GM19452 (cell line): ENCODE results near the gene IGSF5.
"Not testable (repeated sequence)": the region's sequence is repeated elsewhere in the genome, so short reads cannot be mapped to it uniquely, and the experiment has no call there.

Experiments used
- ATAC-seq: cut with Tn5 transposase; IDR thresholded peaks from one replicate; pipeline ENCODE4 v1.9.1; 2021; ENCODE audit not compliant: unreplicated experiment

IGSF5 gene

DNA sequence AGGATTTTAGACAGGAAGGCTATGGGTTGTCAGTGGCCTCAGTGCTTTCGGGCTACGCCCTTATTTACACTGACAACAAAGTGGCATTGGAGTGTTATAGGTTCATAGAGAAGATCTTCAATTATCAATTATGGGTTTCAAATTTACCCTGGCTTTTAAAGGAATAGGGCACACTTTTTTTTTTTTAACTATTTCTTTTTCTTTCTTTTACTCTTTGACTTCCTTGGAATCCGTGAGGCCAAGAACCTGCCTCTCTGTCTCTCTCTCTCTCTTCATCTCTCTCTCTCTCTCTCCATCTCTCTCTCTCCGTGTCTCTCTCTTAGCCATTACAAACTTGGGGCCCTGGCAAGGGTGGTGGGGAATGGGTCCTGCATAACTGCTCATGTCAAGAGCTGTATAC, at the start of gene IGSF5:
Gene IGSF5, plus strand, starts transcription at position 301 of the 400 bp plus-strand sequence. CDS start 327 bp downstream, outside the sequence.
- ATAC-seq, result not testable (repeated sequence)

DNA sequence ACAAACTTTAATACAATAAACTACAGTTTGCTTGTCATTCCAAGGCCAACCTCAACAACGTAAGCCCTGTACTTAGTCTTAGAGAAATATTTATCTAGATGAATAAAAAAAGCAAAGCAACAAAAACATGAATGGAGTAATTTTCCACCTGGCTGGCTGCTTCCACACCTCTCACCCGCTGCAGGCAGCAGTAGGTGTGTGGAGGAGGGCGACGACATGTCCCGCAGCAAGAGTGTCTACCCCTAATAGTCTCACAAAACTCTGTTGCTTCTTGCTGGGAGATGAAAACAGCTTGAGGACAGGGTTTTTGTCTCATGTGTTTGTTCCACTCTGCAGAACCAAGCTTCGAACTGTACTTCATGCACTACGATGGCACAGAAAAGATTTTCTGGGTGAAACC, 48.8 kb upstream of the IGSF5 start:
- no peak for ATAC-seq

DNA sequence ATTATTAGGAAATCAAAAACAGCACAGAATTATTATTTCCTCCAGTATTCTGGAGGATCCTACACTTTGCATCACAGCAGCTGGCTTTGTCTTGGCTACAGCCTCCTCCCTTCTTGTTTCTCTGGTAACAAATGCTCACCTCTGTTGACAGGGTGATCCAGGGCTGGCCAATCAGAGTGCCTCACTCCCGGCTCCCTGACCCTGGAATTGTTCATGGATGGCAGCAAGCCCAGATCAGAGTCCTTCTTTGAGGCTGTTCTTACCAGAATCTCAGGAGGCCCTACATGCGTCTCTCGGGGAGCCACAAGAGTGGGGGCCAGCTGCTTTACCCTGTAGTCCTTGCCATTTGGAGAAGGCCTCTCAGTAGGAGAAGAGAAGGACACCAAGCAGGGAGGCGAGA, 48.4 kb upstream of the IGSF5 start:
- no peak for ATAC-seq

DNA sequence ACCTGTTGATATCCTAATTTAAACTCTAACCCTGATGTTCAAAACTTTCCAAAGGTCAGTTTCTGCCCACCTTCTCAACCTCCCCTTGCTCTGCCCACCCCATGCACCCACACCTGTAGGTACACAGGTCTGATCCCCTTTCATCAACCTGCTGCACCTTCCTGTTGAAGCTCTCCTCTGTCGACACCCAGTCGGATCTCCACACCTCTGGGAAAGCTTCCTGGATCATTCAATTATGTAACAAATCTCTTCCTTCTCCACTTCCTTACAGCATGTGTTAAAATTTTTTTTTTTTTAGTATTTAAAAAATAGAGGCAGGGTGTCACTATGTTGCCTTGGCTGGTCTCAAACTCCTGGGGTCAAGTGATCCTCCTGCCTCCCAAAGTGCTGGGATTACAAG, 44.7 kb upstream of the IGSF5 start:
- no peak for ATAC-seq

DNA sequence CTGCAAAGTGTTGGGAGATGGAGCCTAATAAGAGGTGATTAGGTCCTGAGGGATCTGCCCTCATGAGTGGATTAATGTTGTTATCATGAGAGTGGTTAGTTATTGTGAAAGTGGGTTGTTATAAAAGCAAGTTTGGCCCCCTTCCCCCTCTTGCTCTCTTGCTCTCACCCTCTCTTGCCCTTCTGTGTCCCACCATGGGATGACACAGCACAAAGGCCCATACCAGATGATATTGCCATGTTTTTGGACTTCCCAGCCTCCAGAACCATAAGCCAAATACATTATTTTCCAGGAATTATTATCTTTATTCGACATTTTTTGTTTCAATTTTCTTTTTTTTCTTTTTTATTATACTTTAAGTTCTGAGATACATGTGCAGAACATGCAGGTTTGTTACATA, 41.4 kb upstream of the IGSF5 start:
- ATAC-seq, result no peak

DNA sequence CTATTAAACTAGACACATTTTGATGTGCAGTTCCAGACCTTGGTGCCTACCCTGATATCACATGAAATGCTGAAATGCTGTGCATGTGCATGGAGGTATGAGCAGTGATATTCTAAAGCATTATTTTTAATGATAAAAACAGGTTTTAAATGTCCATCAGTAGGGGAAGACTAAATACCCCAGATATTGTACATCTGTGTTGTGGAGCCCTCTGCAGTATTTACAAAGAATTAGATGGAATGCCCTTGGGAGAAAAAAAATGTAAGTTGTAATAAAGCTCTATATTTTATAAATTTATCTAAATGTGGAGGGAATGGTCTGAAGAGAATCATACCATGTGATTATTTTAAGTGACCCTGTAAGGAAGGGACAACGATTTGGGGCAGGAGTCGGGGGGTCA, 39.1 kb upstream of the IGSF5 start:
- ATAC-seq, result no peak

DNA sequence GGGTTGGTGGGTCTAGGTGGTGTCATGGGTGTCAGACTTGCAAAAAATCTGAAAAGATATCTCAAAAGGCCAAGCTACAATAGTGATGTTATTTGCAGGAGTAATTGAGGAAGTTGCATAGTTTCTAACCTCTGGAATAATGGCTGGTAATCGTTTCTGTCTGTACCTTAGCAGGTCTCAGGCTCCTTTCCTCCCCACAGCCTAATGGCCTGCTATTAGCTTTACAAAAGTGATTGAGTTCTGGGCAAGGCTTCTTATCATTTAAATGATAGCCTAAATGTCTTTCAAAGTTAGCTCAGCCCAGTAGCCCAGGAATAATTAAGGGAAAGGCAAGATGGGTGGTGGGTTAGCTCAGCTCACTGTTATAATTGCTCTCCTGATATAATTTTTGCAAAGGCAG, 37.7 kb upstream of the IGSF5 start:
- no peak for ATAC-seq

DNA sequence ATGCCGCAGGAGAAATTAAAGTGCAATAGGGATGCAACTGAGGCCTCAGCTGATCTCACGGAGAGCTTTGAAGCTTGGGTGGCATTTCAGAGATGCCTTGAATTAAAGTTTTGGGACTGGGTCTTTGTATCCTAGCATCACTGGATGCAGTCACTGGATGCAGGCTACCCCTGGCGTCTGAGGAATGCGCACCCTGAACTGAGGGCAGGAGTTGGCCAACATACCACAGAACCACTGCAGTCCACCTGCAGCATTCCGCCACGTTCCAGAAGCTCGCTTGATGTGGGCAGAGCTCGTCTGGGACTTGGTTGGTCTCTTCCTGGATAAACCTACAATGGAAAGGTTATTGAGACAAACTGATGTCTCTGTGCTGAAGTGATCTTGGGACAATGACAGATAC, 34.1 kb upstream of the IGSF5 start:
- ATAC-seq, result no peak

DNA sequence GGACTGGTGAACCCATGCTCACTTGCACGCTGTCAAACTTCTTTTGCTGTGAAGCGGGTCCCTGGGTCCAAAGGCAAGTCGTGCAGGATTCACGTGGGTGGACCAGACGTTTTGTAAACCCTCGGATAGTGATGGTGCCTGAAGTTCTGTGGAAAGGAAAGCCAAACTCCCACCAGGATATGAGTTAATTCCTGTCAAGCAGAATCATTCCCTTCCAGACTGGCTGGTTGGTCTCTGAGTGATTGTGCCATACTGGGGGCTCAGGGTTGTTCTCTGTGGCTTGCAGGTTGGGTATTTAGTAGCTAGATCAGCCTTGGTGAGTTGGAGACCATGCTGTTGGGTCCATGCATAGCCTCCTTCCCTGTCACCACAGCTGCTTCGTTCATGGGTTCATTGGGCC, 32.7 kb upstream of the IGSF5 start:
- no peak for ATAC-seq

DNA sequence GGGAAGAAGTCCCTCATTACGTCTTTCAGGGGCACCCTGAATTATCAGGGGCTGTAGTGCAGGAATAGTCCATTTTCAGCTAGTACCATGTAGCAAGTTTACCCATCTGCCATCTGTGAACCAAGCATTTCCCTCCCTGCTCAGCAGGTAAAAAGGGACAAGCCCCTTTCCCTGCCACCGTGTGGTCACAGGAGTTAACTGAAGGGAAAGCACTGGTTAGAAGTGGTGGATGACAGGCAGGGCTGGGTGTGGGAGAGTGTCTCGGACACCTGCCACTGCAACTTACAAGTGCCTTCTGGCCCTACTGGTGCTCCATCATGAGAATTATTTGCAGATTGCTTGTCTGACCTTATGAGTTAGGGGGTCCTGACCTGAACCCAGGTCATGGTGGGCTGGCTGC, 32.0 kb upstream of the IGSF5 start:
- ATAC-seq, result no peak

DNA sequence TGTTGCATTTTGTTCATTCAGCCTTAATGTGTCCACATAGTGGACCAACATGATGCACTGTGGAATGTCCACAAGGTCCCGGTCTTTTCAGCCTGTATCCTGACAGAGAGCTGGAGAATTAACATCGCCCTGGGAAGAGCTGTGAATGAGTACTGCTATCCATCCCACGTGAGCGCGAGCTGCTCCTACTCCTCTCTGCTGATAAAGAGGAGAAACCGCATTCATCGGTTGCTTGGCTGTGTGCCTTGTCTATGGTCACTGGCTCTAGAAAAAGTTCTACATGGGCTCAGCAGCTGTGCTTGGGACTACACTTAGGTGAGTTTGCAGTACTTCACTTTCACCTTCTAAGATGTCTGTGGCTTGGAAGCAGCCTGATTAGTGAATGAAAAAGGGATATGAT, 31.1 kb upstream of the IGSF5 start:
- no peak for ATAC-seq

DNA sequence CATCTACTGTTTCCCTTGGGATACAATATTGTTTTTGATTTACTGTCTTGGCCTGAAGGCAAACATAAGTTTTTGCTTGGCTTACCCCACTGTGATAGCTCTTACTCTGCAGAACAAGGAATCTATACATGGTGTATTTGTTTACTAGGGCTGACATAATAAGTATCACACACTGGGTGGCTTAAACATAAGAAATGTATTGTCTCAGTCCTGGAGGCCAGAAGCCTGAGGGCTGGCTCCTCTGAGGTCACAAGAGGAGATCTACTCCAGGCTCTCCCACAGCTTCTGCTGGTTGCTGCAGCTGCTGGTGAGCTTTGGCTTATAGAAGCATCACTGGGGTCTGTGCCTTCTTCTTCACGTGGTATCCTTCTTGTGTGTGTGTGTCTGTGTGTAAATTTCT, 30.7 kb upstream of the IGSF5 start:
- ATAC-seq, result no peak

DNA sequence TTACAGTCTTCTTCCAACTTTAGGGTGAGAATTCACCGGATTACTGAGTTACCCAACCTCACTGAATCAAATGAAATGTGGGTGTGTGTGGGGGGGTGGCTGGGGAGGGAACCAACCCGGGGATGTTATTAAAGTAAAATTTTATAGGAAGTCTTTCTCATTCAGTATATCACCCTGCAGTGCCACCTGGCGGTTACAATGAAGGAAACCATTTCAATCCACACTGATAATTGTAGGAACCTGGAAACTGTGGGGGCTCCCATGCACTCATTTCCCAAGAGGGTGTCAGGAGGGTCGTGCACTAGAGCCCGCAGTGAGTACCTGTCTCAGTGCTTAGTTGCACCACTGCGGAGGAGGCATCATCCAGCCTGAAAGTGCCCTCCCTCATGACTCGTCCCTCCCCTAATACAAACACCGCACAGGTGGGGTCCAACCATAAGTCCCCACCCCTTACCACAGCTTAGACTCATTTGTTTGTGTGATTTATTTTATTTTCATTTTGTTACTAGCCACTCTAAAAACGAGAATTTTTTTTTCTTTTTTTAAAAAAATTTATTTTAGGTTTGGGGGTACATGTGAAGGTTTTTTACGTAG, 29.1 kb upstream of the IGSF5 start:
- no peak for ATAC-seq

DNA sequence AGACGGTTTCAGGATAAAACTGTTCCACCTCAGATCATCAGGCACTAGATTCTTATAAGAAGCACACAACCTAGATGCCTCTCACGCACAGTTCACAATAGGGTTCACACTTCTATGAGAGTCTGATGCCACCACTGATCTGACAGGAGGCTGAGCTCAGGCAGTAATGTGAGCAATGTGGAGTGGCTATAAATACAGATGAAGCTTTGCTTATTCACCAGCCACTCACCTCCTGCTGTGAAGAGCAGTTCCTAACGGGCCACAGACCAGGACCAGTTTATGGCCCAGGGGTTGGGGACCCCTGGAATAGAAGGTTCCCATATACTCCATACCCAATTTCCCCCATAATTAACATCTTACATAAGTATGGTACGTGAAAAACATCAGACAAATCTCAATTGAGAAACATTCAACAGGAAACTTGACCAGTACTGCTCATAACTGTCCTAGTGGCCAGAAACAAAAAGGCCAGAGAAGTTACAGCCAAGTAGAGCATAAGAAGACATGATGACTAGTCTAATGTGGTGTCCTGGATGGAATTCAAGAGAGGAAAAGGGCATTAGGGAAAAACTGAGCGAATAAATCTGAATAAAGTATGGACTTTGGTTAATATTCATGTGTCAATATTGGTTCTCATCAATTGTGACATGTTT, 24.7 kb upstream of the IGSF5 start:
- ATAC-seq, result no peak

DNA sequence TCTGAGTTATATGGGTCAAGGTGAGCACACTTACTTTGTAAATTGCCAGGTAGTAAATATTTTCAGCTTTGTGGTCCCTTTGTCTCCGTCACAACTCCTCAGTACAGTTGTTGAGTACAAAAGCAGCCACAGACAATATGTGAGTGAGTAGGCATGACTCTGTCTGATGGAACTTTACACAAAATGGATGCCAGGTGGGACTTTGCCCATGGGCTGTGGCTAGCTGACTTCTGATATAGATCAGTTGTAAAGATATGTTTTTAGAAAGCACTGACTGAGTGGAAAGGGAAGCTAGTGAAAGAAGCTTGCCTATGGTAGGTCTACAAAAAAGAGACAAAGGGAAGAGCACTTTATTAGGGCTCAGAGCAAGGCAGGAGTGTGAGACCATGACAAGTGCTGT, 23.1 kb upstream of the IGSF5 start:
- no peak for ATAC-seq

DNA sequence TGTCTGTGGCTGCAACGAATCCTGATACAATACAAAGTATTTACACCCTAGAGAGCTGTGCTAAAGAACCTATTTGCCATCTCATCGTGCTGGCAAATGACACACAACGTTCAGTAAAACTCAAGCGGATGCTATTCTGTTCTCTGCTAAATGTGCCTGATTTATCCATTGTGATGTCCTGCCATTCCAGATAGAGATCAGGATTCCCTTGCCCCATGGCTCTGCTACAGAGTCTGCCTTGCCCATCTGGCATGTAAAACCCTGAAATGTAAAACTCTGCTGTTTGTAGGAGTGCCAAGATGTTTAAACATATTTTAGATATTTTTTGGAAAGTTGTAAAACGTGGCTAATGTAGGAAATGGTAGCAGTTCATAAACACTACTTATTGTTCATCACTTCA, 20.0 kb upstream of the IGSF5 start:
- no peak for ATAC-seq

DNA sequence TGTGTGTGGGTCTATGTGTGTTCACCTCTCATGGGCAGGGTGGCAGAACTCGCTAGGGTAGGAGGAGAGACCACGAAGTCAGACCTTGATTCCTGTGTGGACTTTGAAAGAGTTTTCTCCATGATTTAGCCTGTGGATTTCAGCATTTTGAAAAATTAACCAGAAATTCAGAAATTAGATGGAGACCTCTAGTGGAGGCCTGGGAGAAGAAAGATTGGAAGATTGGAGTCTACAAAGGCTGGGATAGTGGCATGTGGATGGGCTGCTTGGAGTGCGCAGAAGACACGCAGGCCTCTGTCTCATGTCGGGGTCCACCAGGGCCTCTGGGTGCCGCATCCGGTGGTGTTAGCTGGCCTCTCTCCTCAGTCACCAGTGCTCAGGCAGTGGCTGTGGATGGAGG, 18.9 kb upstream of the IGSF5 start:
- ATAC-seq, result no peak

DNA sequence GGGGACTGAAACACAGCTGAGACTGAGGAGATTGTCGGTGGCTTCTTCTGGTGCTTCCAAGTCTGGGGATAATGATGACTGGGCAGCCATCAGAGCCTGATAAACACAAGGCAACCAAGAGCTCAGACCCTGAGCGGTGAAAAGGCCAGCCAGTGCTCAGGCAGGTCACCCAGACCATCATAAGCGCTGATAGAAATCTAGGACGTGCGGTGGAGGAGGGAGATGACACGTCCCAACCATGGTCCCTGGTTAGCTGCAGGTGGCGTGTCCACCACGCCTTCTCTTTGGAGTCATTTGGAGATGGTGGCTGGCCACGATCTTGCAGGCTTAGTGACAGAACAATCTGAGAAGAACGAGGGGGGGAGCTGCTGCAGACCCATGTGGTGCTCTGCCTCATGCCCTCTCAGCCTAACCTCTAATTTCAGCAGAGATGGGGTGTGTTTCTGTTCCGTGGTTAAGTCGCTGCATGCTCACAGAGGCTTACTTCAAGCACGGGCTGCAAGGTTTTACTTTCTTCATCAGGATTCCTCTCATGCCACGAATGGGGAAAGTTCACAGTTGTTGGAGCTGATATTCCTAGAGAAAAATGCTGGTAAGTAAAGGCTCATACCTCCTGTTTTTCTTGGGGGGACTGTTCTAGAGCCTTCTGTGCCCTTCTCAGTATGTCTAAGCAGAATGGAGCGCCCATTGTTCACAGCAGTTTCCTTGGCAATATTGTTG, 17.4 kb upstream of the IGSF5 start:
- no peak for ATAC-seq

DNA sequence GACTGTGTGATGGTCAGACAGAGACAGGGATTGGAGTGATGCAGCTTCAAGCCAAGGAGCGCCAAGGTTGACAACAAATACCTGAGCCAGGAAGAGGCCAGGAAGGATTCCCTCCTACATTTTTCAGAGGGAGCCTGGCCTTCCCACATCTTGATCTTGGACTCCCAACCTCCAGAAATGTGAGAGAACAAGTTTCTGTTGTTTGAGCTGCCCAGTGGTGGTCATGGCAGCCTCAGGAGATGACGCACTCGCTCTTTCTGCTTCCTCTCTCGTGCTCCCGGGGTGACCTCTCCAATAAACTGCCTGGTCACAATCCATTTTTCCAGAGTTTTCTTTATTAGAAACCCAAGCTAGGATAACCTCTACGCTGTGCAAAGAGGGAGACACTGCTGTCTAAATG, 16.6 kb upstream of the IGSF5 start:
- no peak for ATAC-seq

DNA sequence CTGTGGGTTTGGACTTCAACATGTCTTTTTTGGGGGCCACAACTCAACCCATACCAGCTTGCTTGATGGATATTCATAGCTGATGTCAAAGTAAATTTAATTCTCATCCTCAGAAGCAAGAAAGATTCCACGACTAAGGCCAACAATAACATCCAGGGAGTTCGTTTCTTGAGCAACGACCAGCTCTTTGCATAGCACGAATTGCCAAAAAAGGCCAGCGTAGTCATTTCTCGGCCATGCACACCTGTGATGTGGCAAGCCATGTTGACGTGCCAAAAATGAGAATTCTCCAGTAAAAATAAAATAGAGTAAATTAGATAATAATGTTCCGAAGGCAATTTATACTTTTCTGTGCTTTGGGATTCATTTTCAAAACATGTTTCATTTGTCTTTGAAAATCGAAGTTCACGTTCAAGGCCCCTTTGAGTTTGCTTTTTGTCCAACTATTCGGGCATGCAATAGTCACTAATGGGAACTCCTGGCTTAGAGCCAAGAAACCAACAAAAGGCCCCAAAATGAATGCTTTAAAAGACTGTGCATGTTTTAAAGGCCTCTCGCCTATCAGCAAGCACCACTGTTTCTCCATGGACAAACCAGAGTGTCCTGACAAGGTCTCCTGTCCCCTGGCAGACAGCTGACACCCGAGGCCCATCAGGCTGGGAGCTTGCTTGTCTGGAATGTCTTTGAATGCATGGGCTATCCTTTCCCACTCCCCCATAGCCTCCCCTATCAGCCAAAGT, 14.4 kb upstream of the IGSF5 start:
- no peak for ATAC-seq

DNA sequence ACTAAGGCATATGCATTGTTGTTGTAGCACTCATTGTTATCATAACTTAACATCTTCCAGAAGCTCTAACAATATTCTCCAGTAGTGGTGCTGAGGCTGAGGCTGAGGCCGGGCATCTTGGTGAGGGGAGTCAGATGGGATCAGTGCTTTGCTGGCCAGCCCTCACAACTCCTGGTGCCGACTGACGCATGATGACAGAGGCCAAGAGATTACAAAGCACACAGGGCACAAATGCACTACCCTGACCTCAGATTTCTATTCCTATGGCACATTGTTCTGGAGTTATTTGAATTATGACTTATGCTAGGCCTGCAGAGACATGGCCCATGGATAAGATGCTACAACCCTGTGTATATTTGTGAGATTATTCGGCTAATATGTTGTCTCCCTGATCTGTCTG, 8.3 kb upstream of the IGSF5 start:
- no peak for ATAC-seq
